ENCODE measurements around the gene SH3PXD2A.

SH3PXD2A gene

DNA sequence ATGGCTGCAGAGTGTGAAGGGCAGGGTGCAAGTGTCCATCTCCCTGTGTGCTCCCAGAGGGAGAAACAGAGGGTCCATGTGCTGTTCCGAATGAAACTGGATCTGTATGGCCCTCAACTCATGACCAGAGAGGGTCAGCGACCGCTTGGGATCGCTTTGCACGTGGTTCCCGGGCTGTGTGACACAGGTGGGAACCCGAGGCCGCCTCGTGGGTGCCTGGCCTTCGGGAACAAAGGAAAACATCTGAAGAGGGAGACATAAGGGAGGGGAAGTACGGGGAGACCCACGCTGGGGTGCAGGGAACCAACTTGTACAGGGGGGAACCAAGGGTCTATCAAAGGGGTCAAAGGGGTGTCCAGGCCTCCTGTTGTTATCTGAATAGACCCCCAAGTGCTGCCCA is 57.5 kb downstream of the SH3PXD2A start:
- TF ChIP-seq, protein P1, sequence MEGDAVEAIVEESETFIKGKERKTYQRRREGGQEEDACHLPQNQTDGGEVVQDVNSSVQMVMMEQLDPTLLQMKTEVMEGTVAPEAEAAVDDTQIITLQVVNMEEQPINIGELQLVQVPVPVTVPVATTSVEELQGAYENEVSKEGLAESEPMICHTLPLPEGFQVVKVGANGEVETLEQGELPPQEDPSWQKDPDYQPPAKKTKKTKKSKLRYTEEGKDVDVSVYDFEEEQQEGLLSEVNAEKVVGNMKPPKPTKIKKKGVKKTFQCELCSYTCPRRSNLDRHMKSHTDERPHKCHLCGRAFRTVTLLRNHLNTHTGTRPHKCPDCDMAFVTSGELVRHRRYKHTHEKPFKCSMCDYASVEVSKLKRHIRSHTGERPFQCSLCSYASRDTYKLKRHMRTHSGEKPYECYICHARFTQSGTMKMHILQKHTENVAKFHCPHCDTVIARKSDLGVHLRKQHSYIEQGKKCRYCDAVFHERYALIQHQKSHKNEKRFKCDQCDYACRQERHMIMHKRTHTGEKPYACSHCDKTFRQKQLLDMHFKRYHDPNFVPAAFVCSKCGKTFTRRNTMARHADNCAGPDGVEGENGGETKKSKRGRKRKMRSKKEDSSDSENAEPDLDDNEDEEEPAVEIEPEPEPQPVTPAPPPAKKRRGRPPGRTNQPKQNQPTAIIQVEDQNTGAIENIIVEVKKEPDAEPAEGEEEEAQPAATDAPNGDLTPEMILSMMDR (IDR thresholded peaks at IDR 0.05), result no peak

- TF ChIP-seq, protein P1 (IDR thresholded peaks at IDR 0.05), result no peak
These were observed 59.6 kb downstream of the SH3PXD2A start for GRCh38 chr10:103795634-103796270.

DNA sequence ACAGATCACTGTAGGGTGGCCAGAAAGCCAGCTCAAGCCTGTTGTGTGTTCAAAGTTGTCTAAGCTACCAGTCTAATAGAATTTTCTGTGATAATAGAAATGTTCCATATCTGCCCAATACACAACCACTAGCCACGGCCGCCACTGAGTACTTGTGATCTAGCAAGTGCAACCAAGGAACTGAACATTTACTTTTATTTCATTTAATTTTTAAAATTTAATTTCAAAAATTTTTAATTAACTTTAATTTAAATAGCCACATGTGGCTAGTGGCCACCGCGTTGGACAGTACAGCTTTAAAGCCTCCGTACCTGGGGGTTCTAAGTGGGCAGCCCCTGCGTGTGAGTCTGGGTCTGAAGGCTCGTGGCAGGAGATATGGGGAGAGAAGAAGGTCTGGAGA is 60.4 kb downstream of the SH3PXD2A start:
- TF ChIP-seq, protein P1 (IDR thresholded peaks at IDR 0.05), result no peak

GRCh38 chr10:103793920-103794883 is 61.2 kb downstream of the SH3PXD2A start:
- TF ChIP-seq, protein P1 (IDR thresholded peaks at IDR 0.05), result no peak

DNA sequence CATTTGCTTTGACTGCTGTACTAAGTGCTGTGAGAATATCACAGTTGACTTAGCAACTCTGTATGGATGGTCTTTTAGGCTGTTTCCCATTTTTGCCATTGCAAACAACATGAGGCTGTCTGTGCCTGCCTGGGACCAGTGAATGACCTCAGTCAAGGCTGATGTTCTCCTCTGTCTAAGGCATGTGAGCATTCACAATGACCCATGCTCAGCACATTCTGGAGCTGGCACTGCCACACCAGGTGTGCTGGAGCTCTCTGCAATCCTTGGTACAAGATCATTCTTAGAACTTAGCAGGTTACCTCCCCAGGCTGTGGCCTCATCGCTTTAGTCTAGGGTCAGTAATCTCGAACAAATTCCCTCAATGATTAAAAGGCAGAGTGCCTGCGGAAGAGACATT is 61.9 kb downstream of the SH3PXD2A start:
- TF ChIP-seq, protein P1 (IDR thresholded peaks at IDR 0.05), result no peak

DNA sequence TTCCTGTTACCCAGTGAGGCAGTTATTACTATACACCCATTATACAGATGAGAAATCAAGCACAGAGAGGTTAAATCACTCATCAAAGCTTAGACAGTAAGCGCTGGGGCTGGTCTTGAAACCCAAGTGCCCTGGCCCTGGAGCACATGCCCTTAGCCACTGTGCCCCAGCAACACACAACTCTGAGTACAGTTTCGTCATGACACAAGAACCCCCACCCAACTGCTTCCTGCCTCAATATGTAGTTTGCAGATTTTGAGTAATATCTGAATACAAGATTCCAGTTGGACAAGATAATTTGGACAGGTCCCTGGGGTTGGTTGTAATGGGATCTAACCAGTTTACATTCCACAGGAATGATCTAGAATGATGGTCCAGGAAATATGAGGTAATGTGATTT is 62.8 kb downstream of the SH3PXD2A start:
- TF ChIP-seq, protein P1 (IDR thresholded peaks at IDR 0.05), result no peak

GRCh38 chr10:103791858-103792257 is 63.5 kb downstream of the SH3PXD2A start:
- TF ChIP-seq, protein P1 (IDR thresholded peaks at IDR 0.05), result no peak
